HG02981 (cell line): ENCODE measurements around the gene SLC25A43.
"Not testable (repeated sequence)": the region's sequence is repeated elsewhere in the genome, so short reads cannot be mapped to it uniquely, and the experiment has no call there.

ENCODE experiments used
- ATAC-seq: cut with Tn5 transposase; IDR thresholded peaks from one replicate; pipeline ENCODE4 v1.9.1; 2021; ENCODE audit warnings: mild to moderate bottlenecking, moderate library complexity; ENCODE audit not compliant: unreplicated experiment

Gene SLC25A43

GRCh38 chrX:119406776-119407175, 7.6 kb downstream of the SLC25A43 start:
- no peak for ATAC-seq

DNA sequence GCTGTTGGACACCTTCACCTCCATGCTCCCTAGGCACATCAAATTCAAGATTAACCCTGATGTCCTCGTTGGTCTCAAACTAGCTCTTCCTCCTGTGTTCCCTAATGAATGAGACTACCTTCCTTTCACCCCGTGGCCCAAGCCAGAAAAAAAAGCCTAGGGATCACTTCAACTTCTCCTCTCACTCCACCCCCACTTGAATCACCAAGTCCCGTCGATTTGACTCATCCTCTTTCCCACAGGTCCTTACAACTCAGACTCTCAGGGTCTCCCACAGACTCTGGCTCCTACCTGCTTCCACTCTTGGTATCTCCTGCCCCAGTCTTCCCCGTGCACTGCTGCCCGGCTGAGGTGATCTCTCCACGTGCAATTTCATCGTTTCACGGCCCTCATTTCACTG, 8.5 kb downstream of the SLC25A43 start:
- ATAC-seq, result no peak

- no peak for ATAC-seq
Observed at GRCh38 chrX:119410027-119410819, 11.1 kb downstream of the SLC25A43 start.

DNA sequence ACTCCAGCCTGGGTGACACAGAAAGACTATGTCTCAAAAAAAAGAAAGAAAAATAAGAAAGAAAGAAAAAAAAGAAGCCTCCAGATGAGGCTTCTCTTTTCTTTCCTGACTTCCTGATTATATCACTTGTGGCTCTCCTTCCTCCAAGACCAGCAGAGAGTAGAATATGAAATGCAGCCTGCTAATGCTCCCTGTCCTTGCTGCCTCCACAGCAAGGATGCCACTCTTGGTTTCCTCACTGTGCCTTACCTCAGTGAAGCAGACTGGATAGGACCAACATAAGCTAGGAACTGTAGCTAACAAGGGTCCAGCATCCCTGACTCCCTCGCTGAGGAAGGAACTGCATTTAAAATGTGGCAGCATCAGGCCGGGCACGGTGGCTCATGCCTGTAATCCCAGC, 11.7 kb downstream of the SLC25A43 start:
- ATAC-seq, result no peak

DNA sequence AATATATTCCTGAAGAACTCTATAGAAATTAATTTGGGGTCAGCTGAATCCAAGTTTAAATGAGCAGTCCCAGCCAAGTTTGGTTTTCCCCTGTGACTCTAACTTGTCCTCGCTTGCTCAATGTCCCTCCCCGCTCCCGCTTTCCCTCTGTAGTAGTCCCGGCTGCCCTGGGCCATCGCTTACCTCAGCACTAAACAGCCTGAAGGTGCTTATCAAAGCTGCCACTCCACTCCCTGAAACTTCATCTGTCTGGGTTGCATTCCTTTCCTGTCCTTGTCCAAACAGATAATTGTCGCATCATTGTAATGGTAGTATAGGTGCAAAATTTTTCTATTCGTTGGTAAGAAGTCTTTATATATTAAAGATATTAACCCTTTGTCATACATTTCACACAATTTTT, 12.8 kb downstream of the SLC25A43 start:
- no peak for ATAC-seq

GRCh38 chrX:119417376-119417775, 18.2 kb downstream of the SLC25A43 start:
- no peak for ATAC-seq

DNA sequence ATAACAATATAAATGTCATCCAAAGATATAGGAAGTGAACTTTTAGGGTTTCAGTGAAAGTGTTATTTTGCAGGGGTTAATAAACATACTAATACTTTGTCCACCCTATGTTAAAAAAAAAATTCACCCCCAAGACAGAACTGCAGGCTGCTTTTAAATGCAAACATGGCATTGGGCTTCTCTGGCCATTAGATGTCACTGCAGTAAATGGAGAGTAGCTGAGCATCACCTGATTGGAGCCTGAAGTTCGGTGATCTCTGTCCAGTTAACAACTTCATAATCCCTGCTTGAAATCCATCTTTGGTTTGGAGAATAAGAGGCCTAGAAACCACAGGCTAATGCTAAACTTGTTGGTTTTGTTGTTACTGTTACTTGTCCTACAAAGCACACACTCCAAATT, 18.7 kb downstream of the SLC25A43 start:
- no peak for ATAC-seq

- ATAC-seq, result no peak
Observed at GRCh38 chrX:119419146-119419545, 20.0 kb downstream of the SLC25A43 start.

GRCh38 chrX:119419898-119420297, 20.8 kb downstream of the SLC25A43 start:
- ATAC-seq, result no peak

GRCh38 chrX:119421016-119421705, 22.0 kb downstream of the SLC25A43 start:
- no peak for ATAC-seq

DNA sequence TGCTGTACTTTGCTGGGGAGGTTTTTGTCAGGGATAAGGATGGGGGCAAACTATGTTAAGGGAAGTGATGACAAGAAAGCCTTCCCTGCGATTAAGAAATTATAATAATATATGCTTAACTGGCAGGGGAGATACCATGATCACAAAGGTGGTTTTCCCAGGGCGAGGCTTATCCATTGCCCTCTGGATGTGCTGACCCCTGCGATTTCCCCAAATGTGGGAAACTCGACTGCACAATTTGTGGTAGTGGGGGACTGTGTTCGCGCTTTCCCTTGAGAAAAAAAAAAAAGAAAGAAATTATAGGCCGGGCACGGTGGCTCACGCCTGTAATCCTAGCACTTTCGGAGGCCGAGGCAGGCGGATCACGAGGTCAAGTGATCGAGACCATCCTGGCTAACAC, 24.5 kb downstream of the SLC25A43 start:
- ATAC-seq, result no peak

- no peak for ATAC-seq
Observed at GRCh38 chrX:119424999-119425398, 25.9 kb downstream of the SLC25A43 start.

DNA sequence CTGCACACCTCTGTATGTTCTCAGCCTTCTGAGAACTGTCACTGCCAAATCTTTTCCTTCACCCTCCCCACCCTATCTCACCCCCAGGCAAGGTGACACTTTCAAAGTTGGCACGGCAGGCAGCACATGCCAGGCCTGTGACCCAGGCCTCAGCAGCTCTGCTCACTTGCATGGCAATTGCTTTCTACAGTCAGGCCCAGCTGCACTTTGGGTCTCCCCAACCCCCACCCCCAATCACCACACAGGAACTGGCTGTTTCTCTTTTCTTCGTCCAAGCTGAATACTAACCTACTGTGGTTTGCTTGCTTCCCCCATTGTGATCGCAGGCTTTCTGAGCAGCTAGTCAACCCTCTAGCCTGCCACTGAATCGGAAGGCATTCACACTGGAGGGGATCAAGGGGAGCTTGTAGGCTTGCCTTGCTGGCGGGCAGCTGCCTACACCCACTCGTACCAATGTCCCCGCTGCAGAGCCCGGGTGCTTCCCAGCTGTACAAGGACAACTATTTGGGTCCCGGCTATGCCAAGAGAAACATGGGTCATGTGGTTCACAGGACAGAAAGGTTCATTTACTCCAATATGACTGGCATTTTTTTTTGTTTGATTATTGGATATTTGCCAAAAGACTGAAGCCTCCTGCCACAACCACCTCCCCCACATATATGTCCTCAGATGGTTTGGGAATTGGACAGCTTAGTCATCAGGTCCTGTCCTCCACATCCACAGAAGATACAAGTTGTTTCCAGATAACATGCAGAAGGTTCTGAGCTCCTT, 28.1 kb downstream of the SLC25A43 start:
- peak; percentile 93 for ATAC-seq

GRCh38 chrX:119427795-119428185, 28.7 kb downstream of the SLC25A43 start:
- no peak for ATAC-seq

GRCh38 chrX:119429471-119429870, 30.3 kb downstream of the SLC25A43 start:
- no peak for ATAC-seq

DNA sequence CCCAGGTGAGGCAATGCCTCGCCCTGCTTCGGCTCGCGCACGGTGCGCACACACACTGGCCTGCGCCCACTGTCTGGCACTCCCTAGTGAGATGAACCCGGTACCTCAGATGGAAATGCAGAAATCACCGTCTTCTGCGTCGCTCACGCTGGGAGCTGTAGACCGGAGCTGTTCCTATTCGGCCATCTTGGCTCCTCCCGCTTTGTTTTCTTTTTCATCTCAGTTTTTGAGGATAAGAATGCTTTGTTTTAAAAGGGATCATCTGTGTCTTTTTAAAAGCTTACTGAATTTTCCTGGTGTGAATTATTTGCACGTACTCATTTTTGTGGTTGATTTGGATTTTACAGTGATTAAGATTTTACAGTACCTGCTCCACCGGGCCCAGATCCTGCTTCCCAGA, 42.2 kb downstream of the SLC25A43 start:
- not testable (repeated sequence) for ATAC-seq

DNA sequence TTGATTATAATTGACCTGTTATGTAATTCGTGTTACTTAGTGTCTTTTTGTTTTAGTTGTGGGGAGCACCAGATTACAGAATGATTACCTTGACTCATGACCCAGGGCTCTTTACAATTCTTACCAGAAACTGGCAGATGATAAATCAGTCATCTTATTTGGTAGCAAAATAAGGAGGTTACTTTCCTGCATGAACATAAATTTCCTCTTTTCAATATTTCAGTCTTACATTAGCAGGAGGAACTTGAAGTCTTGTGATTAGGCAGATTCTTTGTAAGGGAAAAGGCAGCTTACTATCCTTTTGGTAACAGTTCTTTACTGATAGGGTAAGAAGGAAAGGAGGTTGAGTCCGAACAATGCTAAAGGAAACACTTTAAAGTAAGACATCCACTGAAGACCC, 43.1 kb downstream of the SLC25A43 start:
- no peak for ATAC-seq

- no peak for ATAC-seq
Observed at GRCh38 chrX:119453202-119453601, 54.1 kb downstream of the SLC25A43 start.

DNA sequence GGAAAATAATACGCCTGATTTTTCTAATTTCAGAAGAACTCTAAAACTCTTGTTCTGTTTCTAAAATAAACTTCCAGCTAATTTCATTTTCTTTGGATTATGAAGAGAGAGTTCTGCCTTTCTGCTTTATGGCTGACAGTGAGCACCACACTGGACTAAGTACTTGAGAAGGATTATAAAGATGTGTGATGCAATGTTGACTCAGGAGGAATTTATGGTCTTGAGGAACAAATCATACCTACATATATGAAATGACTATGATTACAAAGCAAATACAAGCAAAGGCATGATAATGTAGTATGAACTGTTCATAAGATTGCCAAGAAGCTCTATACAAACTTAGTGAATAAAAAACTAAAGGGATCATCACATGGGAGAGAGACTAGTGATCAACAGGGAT, 56.1 kb downstream of the SLC25A43 start:
- no peak for ATAC-seq

- ATAC-seq, result no peak
Observed at GRCh38 chrX:119459181-119459580, 60.0 kb downstream of the SLC25A43 start.

- ATAC-seq, result no peak
Observed at GRCh38 chrX:119465555-119465954, 66.4 kb downstream of the SLC25A43 start.

GRCh38 chrX:119466970-119467369, 67.8 kb downstream of the SLC25A43 start:
- no peak for ATAC-seq
